ENCODE measurements around the gene NOS1AP. TPM values are rescaled to one million over a fixed set of nuclear protein-coding genes. Genes with fewer than 3 reads are reported as not detected.

Gene NOS1AP
- total and polyA plus RNA-seq, 9 donors: 0.50 to 4.4 (median 1.5) TPM

DNA sequence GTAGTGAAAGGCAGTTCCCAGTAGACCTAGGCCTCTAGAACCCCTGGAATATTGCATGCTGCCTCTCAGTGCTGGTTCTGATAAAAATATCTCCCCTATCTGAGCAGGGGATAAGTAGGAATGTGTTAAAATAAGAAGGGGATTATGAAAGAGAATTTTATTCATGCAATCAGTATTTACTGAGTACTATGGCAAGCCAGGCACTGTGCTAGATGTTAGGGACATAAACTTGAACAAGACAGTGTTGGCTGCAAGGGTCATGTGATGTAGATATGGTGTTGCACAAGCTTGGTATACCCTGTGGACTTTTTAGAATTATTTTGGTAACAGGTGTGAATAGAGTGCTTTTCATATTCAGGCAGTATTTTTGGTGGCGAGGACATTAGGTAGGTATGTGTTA lies 23.6 kb downstream of the NOS1AP start:
- TF ChIP-seq EP300 (IDR thresholded peaks at IDR 0.05): no peak
- TF ChIP-seq POLR2A (IDR thresholded peaks at IDR 0.05): no peak
- TF ChIP-seq, protein P1, sequence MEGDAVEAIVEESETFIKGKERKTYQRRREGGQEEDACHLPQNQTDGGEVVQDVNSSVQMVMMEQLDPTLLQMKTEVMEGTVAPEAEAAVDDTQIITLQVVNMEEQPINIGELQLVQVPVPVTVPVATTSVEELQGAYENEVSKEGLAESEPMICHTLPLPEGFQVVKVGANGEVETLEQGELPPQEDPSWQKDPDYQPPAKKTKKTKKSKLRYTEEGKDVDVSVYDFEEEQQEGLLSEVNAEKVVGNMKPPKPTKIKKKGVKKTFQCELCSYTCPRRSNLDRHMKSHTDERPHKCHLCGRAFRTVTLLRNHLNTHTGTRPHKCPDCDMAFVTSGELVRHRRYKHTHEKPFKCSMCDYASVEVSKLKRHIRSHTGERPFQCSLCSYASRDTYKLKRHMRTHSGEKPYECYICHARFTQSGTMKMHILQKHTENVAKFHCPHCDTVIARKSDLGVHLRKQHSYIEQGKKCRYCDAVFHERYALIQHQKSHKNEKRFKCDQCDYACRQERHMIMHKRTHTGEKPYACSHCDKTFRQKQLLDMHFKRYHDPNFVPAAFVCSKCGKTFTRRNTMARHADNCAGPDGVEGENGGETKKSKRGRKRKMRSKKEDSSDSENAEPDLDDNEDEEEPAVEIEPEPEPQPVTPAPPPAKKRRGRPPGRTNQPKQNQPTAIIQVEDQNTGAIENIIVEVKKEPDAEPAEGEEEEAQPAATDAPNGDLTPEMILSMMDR (IDR thresholded peaks at IDR 0.05): no peak
- Histone ChIP-seq H3K27me3 (no peaks in the 10 kb centered on the region), H3K27ac (no peak overlapping the region), H3K4me1 (ENCODE audit: insufficient read depth) (no peaks in the 10 kb centered on the region), H3K9me3 (no peaks in the 10 kb centered on the region), H3K4me3 (no peak overlapping the region), H3K36me3 (no peaks in the 10 kb centered on the region)
- WGBS, 3 donors: 95 to 98% (median 96%) methylated on average over 1 of the region's 1 CpG
- DNase-seq: no peak
- intact Hi-C loops (cut with DNase I): no loop called here

DNA sequence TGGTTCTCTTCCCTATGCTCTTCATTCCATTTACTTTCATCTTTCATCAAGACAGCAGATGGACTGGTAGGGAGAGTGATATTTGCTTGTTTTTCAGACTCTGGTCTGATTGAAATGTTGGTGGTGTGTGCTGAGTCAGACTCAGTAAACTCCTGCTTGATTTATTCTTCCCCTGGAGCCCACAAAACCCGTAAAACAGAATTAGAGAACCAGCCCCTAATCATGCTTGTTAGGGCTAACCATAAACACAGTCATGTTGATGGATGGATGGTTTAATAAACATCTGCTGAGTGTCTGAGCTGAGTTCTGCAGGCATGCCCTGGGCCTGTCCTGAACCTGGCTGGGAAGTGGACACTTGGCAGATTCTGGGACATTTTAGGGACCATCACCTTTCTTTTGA lies 24.8 kb downstream of the NOS1AP start:
- no peaks in the 10 kb centered on the region for H3K27me3 ChIP-seq
- no peak overlapping the region for H3K27ac ChIP-seq
- TF ChIP-seq EP300 (IDR thresholded peaks at IDR 0.05) (no peak), POLR2A (IDR thresholded peaks at IDR 0.05) (no peak)
- TF ChIP-seq, protein P1 (IDR thresholded peaks at IDR 0.05): no peak
- no peaks in the 10 kb centered on the region for H3K9me3 ChIP-seq
- intact Hi-C loops (cut with DNase I): no loop called here
- H3K4me3 ChIP-seq: no peak overlapping the region
- no peaks in the 10 kb centered on the region for H3K36me3 ChIP-seq
- H3K4me1 ChIP-seq (ENCODE audit: insufficient read depth): no peaks in the 10 kb centered on the region
- WGBS, 3 donors: 71 to 85% (median 78%) methylated on average over 1 of the region's 1 CpG
- DNase-seq: no peak

DNA sequence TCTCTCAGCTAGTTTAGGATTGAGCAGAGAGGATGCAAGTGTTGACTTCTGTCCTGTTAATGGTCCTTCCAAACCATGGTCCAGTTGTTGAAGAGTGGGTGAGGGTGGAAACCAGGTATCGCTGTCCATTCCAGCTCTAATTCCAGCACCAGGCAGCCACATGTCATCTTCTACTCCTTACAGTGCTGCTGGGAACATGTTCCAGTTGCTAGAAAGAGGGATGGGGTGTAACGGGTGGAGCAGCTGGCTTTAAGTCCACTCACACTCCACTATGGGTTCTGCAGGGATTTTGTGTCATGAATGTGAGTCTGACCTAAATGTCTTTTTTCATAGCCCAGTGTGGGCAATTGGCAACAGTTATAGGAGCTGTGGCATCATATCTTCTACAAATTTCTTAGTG lies 25.2 kb downstream of the NOS1AP start:
- 90 to 93% (median 91%) methylated on average over 2 of the region's 2 CpGs for WGBS, 3 donors
- no peak overlapping the region for H3K27ac ChIP-seq
- no peaks in the 10 kb centered on the region for H3K27me3 ChIP-seq

DNA sequence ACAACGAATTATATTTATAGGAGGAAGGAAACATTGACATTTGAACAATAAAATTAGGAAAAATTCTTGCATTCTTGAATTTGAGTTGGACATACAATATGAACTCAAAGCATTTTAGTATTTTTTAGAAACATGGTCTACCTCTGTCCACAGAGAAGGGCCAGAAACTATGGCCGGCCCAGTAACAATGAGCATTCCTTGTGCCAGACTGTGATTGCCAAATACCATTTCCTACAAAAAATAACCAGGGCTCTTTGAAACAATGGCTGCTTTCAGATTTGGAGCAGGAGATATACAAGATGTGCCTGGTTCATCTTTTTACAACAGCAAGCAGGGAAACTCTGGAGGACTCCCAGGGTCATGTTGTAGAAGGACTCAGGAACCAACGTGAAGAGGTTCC lies 38.4 kb downstream of the NOS1AP start:
- H3K4me3 ChIP-seq: no peak overlapping the region
- WGBS, 3 donors: 63 to 88% (median 79%) methylated on average over 3 of the region's 3 CpGs
- H3K27ac ChIP-seq: no peak overlapping the region
- H3K9me3 ChIP-seq: no peaks in the 10 kb centered on the region
- intact Hi-C loops (cut with DNase I): no loop called here
- no peak for TF ChIP-seq EP300 (IDR thresholded peaks at IDR 0.05)
- TF ChIP-seq POLR2A (IDR thresholded peaks at IDR 0.05): no peak
- TF ChIP-seq, protein P1 (IDR thresholded peaks at IDR 0.05): no peak
- no peaks in the 10 kb centered on the region for H3K27me3 ChIP-seq
- DNase-seq: no peak
- no peaks in the 10 kb centered on the region for H3K36me3 ChIP-seq
- no peaks in the 10 kb centered on the region for H3K4me1 ChIP-seq (ENCODE audit: insufficient read depth)

More for the DNA sequence above, 25.2 kb downstream of the NOS1AP start:
- no peaks in the 10 kb centered on the region for H3K4me1 ChIP-seq (ENCODE audit: insufficient read depth)
- DNase-seq: no peak
- TF ChIP-seq, protein P1 (IDR thresholded peaks at IDR 0.05): no peak
- TF ChIP-seq EP300 (IDR thresholded peaks at IDR 0.05) (no peak), POLR2A (IDR thresholded peaks at IDR 0.05) (no peak)
- no peak overlapping the region for H3K4me3 ChIP-seq
- no peaks in the 10 kb centered on the region for H3K9me3 ChIP-seq
- intact Hi-C loops (cut with DNase I): no loop called here
- no peaks in the 10 kb centered on the region for H3K36me3 ChIP-seq

DNA sequence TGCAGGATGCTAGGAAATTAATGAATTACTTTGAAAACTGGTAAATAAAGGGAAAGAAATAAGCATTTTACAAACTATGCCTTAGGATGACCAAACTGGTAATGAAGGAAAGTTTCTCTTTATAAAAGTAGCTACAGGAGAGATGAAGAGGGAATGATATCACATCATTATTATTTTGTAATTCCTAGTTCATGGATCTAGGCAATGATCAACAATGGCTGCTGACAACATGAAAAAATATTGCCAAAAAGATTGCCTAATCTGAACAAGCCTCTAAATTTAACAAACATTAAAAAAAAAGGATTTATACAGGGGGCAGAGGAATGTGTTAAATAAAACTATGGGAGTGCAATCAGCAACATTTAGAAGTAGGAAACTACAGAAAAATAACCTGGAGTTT lies 38.9 kb downstream of the NOS1AP start:
- intact Hi-C loops (cut with DNase I): no loop called here
- TF ChIP-seq, protein P1 (IDR thresholded peaks at IDR 0.05): no peak
- TF ChIP-seq POLR2A (IDR thresholded peaks at IDR 0.05) (no peak), EP300 (IDR thresholded peaks at IDR 0.05) (no peak)
- no peak overlapping the region for H3K27ac ChIP-seq
- no peaks in the 10 kb centered on the region for H3K9me3 ChIP-seq
- no peaks in the 10 kb centered on the region for H3K4me1 ChIP-seq (ENCODE audit: insufficient read depth)
- H3K36me3 ChIP-seq: no peaks in the 10 kb centered on the region
- DNase-seq: no peak
- H3K4me3 ChIP-seq: no peak overlapping the region
- H3K27me3 ChIP-seq: no peaks in the 10 kb centered on the region

Data from ovary (tissue), 9 donors.